Neuronal stem cell (in vitro differentiated cells): ENCODE measurements around the gene WWOX.

Source experiments
- DNase-seq: peaks from one replicate; pipeline ENCODE4 v3.0.0-alpha.2; 2013; ENCODE audit warnings: low spot score
- H2AFZ ChIP-seq: one replicate; pipeline ENCODE4 v1.6.1; 2013; ENCODE audit warnings: mild to moderate bottlenecking, low read length, inconsistent platforms
- H2AK5ac ChIP-seq: 2 replicates; pipeline ENCODE4 v1.6.1; 2013; ENCODE audit warnings: low read depth, mild to moderate bottlenecking, inconsistent platforms, low read length, moderate library complexity, mixed read lengths
- H2BK120ac ChIP-seq: 2 replicates; pipeline ENCODE4 v1.6.1; 2013; ENCODE audit warnings: low read depth, mild to moderate bottlenecking, inconsistent platforms, low read length, moderate library complexity, mixed read lengths
- H2BK12ac ChIP-seq: one replicate; pipeline ENCODE4 v1.6.1; 2013; ENCODE audit warnings: low read length, inconsistent platforms
- H2BK15ac ChIP-seq: 2 replicates; pipeline ENCODE4 v1.6.1; 2013; ENCODE audit warnings: mild to moderate bottlenecking, low read length, inconsistent platforms, mixed read lengths
- H2BK5ac ChIP-seq: one replicate; pipeline ENCODE4 v1.6.1; 2013; ENCODE audit warnings: inconsistent platforms, mild to moderate bottlenecking, low read length, moderate library complexity
- H3K14ac ChIP-seq: one replicate; pipeline ENCODE4 v1.6.1; 2013; ENCODE audit warnings: low read length, inconsistent platforms
- H3K18ac ChIP-seq: 2 replicates; pipeline ENCODE4 v1.6.1; 2013; ENCODE audit warnings: low read length, inconsistent platforms
- H3K23ac ChIP-seq: 2 replicates; pipeline ENCODE4 v1.6.1; 2013; ENCODE audit warnings: low read depth, mild to moderate bottlenecking, mixed read lengths, low read length, inconsistent platforms; ENCODE audit not compliant: poor library complexity
- H3K27ac ChIP-seq: replicated peaks from 3 replicates; pipeline ENCODE4 v1.5.1; 2013; ENCODE audit warnings: low read length, inconsistent platforms
- H3K27me3 ChIP-seq, 3 experiments: 2 replicates each; pipeline ENCODE4 v1.6.1; 2013; ENCODE audit warnings: low read length in 3 of 3, mild to moderate bottlenecking in 2 of 3, inconsistent platforms in 1 of 3, low read depth in 1 of 3, mixed read lengths in 1 of 3, moderate library complexity in 1 of 3; ENCODE audit not compliant: control insufficient read depth in 3 of 3, insufficient read depth in 3 of 3
- H3K36me3 ChIP-seq, 2 donors: replicated peaks in 1 of 2; 2 replicates each; pipeline ENCODE4 v1.6.1; 2013; ENCODE audit warnings: low read length in 2 of 2; ENCODE audit not compliant: control insufficient read depth in 2 of 2, insufficient read depth in 2 of 2
- H3K4ac ChIP-seq: 2 replicates; pipeline ENCODE4 v1.6.1; 2013; ENCODE audit warnings: inconsistent platforms, mild to moderate bottlenecking, low read length, moderate library complexity
- H3K4me1 ChIP-seq, 2 donors: 1 replicate in 1 of 2; 2 replicates in 1 of 2; pipeline ENCODE4 v1.6.1; 2013; ENCODE audit warnings: low read length in 2 of 2, low read depth in 1 of 2; ENCODE audit not compliant: control insufficient read depth in 2 of 2, insufficient read depth in 1 of 2
- H3K4me2 ChIP-seq: one replicate; pipeline ENCODE4 v1.6.1; 2013; ENCODE audit warnings: mild to moderate bottlenecking, low read length, inconsistent platforms; ENCODE audit not compliant: insufficient read depth, poor library complexity, severe bottlenecking
- H3K4me3 ChIP-seq, 2 donors: 2 replicates each; pipeline ENCODE4 v1.5.1; 2013; ENCODE audit warnings: low read length in 2 of 2, mild to moderate bottlenecking in 2 of 2, inconsistent platforms in 1 of 2, moderate library complexity in 1 of 2
- H3K79me1 ChIP-seq: one replicate; pipeline ENCODE4 v1.6.1; 2013; ENCODE audit warnings: low read depth, mild to moderate bottlenecking, inconsistent platforms, low read length, moderate library complexity
- H3K9ac ChIP-seq: one replicate; pipeline ENCODE4 v1.6.1; 2013; ENCODE audit warnings: mild to moderate bottlenecking, low read depth, low read length, inconsistent platforms; ENCODE audit not compliant: poor library complexity
- H3K9me3 ChIP-seq, 2 donors: replicated peaks in 1 of 2; 2 replicates each; pipeline versions ENCODE3 to v1.6.1; 2013; ENCODE audit warnings: low read length in 2 of 2, mild to moderate bottlenecking in 2 of 2, inconsistent platforms in 1 of 2, low read depth in 1 of 2, mixed read lengths in 1 of 2, moderate library complexity in 1 of 2; ENCODE audit not compliant: control insufficient read depth in 2 of 2, insufficient read depth in 1 of 2
- H4K8ac ChIP-seq: one replicate; pipeline ENCODE4 v1.6.1; 2013; ENCODE audit warnings: low read depth, mild to moderate bottlenecking, inconsistent platforms, low read length, moderate library complexity
- H4K91ac ChIP-seq: one replicate; pipeline ENCODE4 v1.6.1; 2013; ENCODE audit warnings: low read length, low read depth, mild to moderate bottlenecking, inconsistent platforms; ENCODE audit not compliant: poor library complexity
- WGBS, 2 donors: extraction: QIAGEN DNeasy Blood & Tissue Kit; methylation state at CpG; one replicate each; pipeline ENCODE4 v1.1.7; 2013; ENCODE audit warnings: missing lambda C conversion rate in 2 of 2, mixed read lengths in 1 of 2; ENCODE audit not compliant: insufficient read length in 2 of 2, insufficient replicate concordance in 1 of 2; ENCODE audit errors: extremely low coverage in 2 of 2; 5-methylcytosine and 5-hydroxymethylcytosine counted together

The WWOX gene

DNA sequence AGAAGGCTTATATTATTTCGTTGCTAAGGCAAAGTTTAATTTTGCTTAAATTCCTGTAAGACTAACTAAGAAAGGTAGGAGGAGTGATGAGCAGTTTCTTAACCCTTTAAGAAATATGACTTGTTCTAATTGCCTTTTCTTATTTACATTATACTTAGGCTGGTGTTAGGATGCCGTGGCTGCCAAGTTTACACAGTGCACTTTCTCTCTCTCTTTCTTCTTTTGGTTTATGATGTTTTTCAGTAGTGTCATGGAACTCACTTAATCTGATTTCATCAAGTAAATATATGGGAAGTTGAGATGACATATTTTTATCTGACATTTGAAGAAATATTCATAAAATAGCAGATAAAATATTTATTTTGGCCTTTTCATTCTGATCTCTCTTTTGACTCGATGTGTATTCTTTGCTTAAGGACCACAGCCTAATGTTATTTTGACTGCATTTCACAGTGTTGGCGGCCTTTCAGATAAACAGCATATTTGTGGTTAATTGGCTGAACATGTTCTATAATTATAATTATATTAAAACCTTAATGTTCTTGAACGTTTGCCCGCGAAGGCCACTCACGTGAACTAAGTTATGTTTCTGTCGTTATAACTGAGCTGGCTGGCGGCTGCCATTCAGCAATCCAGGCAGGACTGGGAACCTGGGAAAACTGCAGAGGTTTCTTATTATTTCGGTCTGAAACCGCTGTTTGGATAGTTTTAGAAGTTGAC is 191.6 kb downstream of the WWOX start:
- H4K91ac ChIP-seq = no peak overlapping the region
- H3K9me3 ChIP-seq = no peaks in the 10 kb centered on the region
- DNase-seq = no peak
- peak overlapping the region; percentile 76 for H2AFZ ChIP-seq
- no peak overlapping the region for H2BK12ac ChIP-seq
- no peak overlapping the region for H4K8ac ChIP-seq
- no peak overlapping the region for H3K4ac ChIP-seq
- peaks cover 7 to 16% of the 10 kb centered on the region in 2 donors for H3K4me1 ChIP-seq
- H3K4me3 ChIP-seq = no peak overlapping the region
- H2AK5ac ChIP-seq = no peak overlapping the region
- no peak overlapping the region for H2BK5ac ChIP-seq
- no peak overlapping the region for H3K27ac ChIP-seq
- H3K36me3 ChIP-seq = no peaks in the 10 kb centered on the region
- H3K27me3 ChIP-seq = no peaks in the 10 kb centered on the region
- H3K79me1 ChIP-seq = no peaks in the 10 kb centered on the region
- H3K14ac ChIP-seq = no peak overlapping the region
- H2BK15ac ChIP-seq = no peak overlapping the region
- H3K4me2 ChIP-seq = no peak overlapping the region
- H3K18ac ChIP-seq = no peak overlapping the region
- no peak overlapping the region for H2BK120ac ChIP-seq
- no peak overlapping the region for H3K9ac ChIP-seq
- H3K23ac ChIP-seq = no peak overlapping the region
- no CpG with 5 or more reads among the region's 12 CpGs for WGBS, 2 donors

DNA sequence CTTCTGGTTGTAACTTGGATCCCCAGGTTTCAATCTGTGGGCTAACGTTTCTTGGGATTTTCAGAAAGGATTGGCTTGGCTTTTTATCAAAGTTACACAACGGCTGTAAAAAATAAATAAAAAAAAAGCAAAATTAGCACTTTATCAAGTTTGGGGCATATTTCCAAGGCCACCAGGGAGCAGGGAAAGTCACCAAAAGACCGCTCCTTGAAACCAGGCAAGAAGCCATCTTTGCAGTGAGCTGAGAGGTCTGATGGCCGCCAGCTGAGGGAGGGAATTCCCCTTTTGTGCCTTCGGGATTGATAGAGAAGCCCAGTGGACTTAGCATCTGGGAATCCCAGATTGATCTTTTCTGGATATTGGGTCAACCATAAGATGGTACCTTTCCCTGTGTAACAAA is 192.2 kb downstream of the WWOX start:
- no peak overlapping the region for H4K8ac ChIP-seq
- H3K27me3 ChIP-seq = no peaks in the 10 kb centered on the region
- H3K9ac ChIP-seq = no peak overlapping the region
- no peak overlapping the region for H3K4me2 ChIP-seq
- H3K79me1 ChIP-seq = no peaks in the 10 kb centered on the region
- no peak overlapping the region for H3K4ac ChIP-seq
- no peak overlapping the region for H2BK12ac ChIP-seq
- no peak overlapping the region for H2BK15ac ChIP-seq
- no peak overlapping the region for H2BK120ac ChIP-seq
- no peak overlapping the region for H2AK5ac ChIP-seq
- H3K14ac ChIP-seq = no peak overlapping the region
- DNase-seq = no peak
- H2AFZ ChIP-seq = no peak overlapping the region
- H3K4me3 ChIP-seq = no peak overlapping the region
- H3K9me3 ChIP-seq = no peaks in the 10 kb centered on the region
- H4K91ac ChIP-seq = no peak overlapping the region
- peaks cover 7 to 16% of the 10 kb centered on the region in 2 donors for H3K4me1 ChIP-seq
- WGBS, 2 donors = no CpG with 5 or more reads among the region's 5 CpGs
- H3K36me3 ChIP-seq = no peaks in the 10 kb centered on the region
- no peak overlapping the region for H3K23ac ChIP-seq
- H3K27ac ChIP-seq = no peak overlapping the region
- no peak overlapping the region for H2BK5ac ChIP-seq
- H3K18ac ChIP-seq = no peak overlapping the region

DNA sequence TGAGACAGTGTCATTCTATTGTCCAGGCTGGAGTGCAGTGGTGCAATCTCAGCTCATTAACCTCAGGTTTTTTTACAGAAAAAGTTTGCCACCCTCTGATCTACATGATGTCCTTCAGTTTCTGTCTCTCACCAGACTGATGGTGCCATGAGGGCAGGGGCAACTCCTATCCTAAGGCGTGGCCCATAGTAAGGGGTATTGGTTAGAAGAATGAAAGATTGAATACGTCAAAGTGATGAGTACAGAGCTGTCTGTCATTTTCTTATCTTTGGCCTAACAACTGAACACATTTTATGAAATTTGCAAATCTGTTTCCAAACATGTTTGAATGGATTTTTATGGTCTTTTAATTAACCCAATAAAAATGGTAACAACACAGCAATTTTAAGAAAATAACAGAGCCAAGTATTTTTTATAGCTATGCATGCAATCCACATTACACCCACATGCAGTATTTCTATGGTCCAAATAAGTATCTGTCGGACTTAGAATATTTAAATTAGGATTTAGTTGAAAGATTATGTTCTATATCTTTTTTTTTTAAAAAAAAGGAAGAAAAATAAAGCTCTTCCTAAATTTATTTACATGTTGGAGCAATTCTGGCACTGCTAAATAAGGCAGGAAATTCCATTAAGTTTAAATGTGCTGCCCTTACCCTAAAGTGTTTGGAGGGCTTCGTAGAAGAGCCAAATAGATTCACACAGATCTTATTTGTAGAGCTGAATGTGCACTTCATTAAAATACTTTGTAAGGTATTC is 192.8 kb downstream of the WWOX start:
- no peak overlapping the region for H2BK15ac ChIP-seq
- H4K91ac ChIP-seq = no peak overlapping the region

DNA sequence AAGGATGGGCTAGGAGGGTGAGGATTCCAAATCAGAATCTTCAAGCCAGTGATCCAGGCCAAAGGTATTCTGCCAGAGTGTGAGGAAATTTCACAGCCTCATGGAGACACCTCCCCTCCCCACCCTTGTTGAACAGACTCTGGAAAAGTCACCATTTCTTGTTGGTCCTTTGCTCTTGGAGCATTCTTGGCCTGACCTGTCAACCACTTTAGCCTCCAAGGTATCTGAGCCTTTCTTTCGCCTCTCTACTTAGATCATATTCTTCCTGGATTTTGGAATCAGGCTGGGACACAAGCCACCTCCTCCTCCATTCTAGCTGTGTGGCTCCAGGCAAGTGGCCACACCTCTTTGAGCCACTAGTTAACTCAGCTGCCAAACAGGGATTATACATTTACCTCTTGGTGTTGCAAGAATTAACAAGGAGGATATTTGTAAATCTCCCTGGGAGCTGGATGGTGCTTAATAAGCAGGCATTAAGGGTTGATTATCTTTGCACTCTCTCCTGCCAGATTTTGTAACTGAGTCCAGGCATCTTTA is 193.5 kb downstream of the WWOX start:
- Histone ChIP-seq H2AK5ac (no peak overlapping the region), H3K79me1 (no peaks in the 10 kb centered on the region), H2BK120ac (no peak overlapping the region), H4K8ac (no peak overlapping the region), H3K23ac (no peak overlapping the region), H2BK15ac (no peak overlapping the region), H3K4ac (no peak overlapping the region), H3K36me3 (no peaks in the 10 kb centered on the region), H3K9me3 (no peaks in the 10 kb centered on the region), H3K9ac (no peak overlapping the region), H3K27me3 (no peaks in the 10 kb centered on the region), H3K4me3 (no peak overlapping the region), H3K14ac (no peak overlapping the region), H4K91ac (no peak overlapping the region), H3K27ac (no peak overlapping the region), H3K18ac (no peak overlapping the region), H3K4me2 (no peak overlapping the region), H2BK5ac (no peak overlapping the region), H2AFZ (peak overlapping the region; percentile 32), H2BK12ac (no peak overlapping the region), H3K4me1 (peaks cover 7 to 16% of the 10 kb centered on the region in 2 donors)
- DNase-seq = no peak
- no CpG with 5 or more reads among the region's 1 CpG for WGBS, 2 donors

More for the DNA sequence above, 192.8 kb downstream of the WWOX start:
- no peak overlapping the region for H2BK12ac ChIP-seq
- no peak overlapping the region for H3K14ac ChIP-seq
- no peak overlapping the region for H2BK5ac ChIP-seq
- no peak overlapping the region for H2AFZ ChIP-seq
- H3K27me3 ChIP-seq = no peaks in the 10 kb centered on the region
- H3K9ac ChIP-seq = no peak overlapping the region
- H4K8ac ChIP-seq = no peak overlapping the region
- H3K9me3 ChIP-seq = no peaks in the 10 kb centered on the region
- no peak overlapping the region for H3K27ac ChIP-seq
- H3K4me2 ChIP-seq = no peak overlapping the region
- no peak overlapping the region for H2BK120ac ChIP-seq
- no peaks in the 10 kb centered on the region for H3K36me3 ChIP-seq
- WGBS, 2 donors = no CpG with 5 or more reads among the region's 4 CpGs
- H3K18ac ChIP-seq = no peak overlapping the region
- no peak for DNase-seq
- no peak overlapping the region for H2AK5ac ChIP-seq
- no peak overlapping the region for H3K23ac ChIP-seq
- no peak overlapping the region for H3K4ac ChIP-seq
- no peak overlapping the region for H3K4me3 ChIP-seq
- peaks cover 7 to 16% of the 10 kb centered on the region in 2 donors for H3K4me1 ChIP-seq
- H3K79me1 ChIP-seq = no peaks in the 10 kb centered on the region
